Cardiac muscle cell (in vitro differentiated cells and primary cell): ENCODE data around the gene ORMDL3. TPM values are rescaled to one million over a fixed set of nuclear protein-coding genes. Genes with fewer than 3 reads are reported as not detected.
"Not testable (repeated sequence)": the region's sequence is repeated elsewhere in the genome, so short reads cannot be mapped to it uniquely, and the experiment has no call there.

Experiments
- DNase-seq, 2 donors: peaks; one replicate each; pipeline versions ENCODE4 v3.0.0 to v3.0.0-alpha.2; 2010 to 2017; ENCODE audit warnings: low read depth in 1 of 2, low spot score in 1 of 2
- H3K27ac ChIP-seq: fragments of 200-600 bp; sonication (generic); 2 replicates; pipeline ENCODE4 v1.5.1; 2016
- H3K27me3 ChIP-seq: fragments of 200-600 bp; sonication (generic); 2 replicates; pipeline ENCODE4 v1.6.0; 2016; ENCODE audit warnings: control low read depth
- H3K36me3 ChIP-seq: fragments of 200-600 bp; sonication (generic); 2 replicates; pipeline ENCODE4 v1.5.1; 2016; ENCODE audit warnings: control low read depth
- H3K4me1 ChIP-seq: fragments of 200-600 bp; sonication (generic); 2 replicates; pipeline ENCODE4 v1.8.1; 2017; ENCODE audit warnings: low read depth, mild to moderate bottlenecking, mixed run types
- H3K4me3 ChIP-seq: fragments of 200-600 bp; sonication (generic); 2 replicates; pipeline ENCODE4 v1.5.1; 2016; ENCODE audit warnings: mild to moderate bottlenecking
- H3K9me3 ChIP-seq: fragments of 200-600 bp; sonication (generic); 2 replicates; pipeline ENCODE4 v1.5.1; 2017; ENCODE audit warnings: low read depth, mild to moderate bottlenecking, control low read depth
- CTCF ChIP-seq: IDR thresholded peaks from 2 replicates; pipeline ENCODE4 v1.5.1; 2012; ENCODE audit warnings: low read depth, mild to moderate bottlenecking, low read length
- polyA plus RNA-seq: library from polyadenylated mRNA; unstranded; fragments of >200 nt; fragmentation: Nextera tagmentation; extraction: Ambion mirVana; gene quantifications from 2 replicates; pipeline ENCODE4 v1.2.1, GENCODE V29; 2016
- total RNA-seq: library from RNA; depleted of rRNA; stranded (reverse); fragments of >200 nt; gene quantifications from 2 replicates; pipeline ENCODE4 v1.2.3, GENCODE V29; 2016

Gene ORMDL3
- total and polyA plus RNA-seq, 2 experiments from 2014 or later, result 24.3 to 49.4 TPM

- H3K9me3 ChIP-seq, result no peaks in the 10 kb centered on the region
- TF ChIP-seq CTCF, result no peak
- no peaks in the 10 kb centered on the region for H3K4me1 ChIP-seq
- peak in 1 of 2 donors; percentile 37 for DNase-seq
- no peaks in the 10 kb centered on the region for H3K27me3 ChIP-seq
- H3K4me3 ChIP-seq, result no peak overlapping the region
- no peak overlapping the region for H3K27ac ChIP-seq
- no peaks in the 10 kb centered on the region for H3K36me3 ChIP-seq
These were observed 24.1 kb downstream of the ORMDL3 start for GRCh38 chr17:39903158-39903884.

GRCh38 chr17:39902027-39902426 is 25.4 kb downstream of the ORMDL3 start:
- H3K36me3 ChIP-seq, H3K9me3 ChIP-seq, H3K4me3 ChIP-seq, H3K4me1 ChIP-seq, H3K27me3 ChIP-seq, H3K27ac ChIP-seq, DNase-seq: not testable (repeated sequence)

GRCh38 chr17:39899215-39899614 is 28.2 kb downstream of the ORMDL3 start:
- Histone ChIP-seq H3K27ac (no peak overlapping the region), H3K9me3 (no peaks in the 10 kb centered on the region), H3K27me3 (no peaks in the 10 kb centered on the region), H3K4me3 (no peak overlapping the region), H3K36me3 (no peaks in the 10 kb centered on the region), H3K4me1 (no peaks in the 10 kb centered on the region)
- DNase-seq, result no peak
- TF ChIP-seq CTCF, result no peak

- Histone ChIP-seq H3K27ac (no peak overlapping the region), H3K4me3 (no peak overlapping the region), H3K4me1 (no peaks in the 10 kb centered on the region), H3K36me3 (no peaks in the 10 kb centered on the region), H3K27me3 (peaks cover under 1% of the 10 kb centered on the region), H3K9me3 (no peaks in the 10 kb centered on the region)
- no peak for DNase-seq
- TF ChIP-seq CTCF, result no peak
These were observed 29.3 kb downstream of the ORMDL3 start for GRCh38 chr17:39898088-39898487.

GRCh38 chr17:39894681-39895376 is 32.6 kb downstream of the ORMDL3 start:
- Histone ChIP-seq H3K36me3 (no peaks in the 10 kb centered on the region), H3K27ac (no peak overlapping the region), H3K9me3 (no peaks in the 10 kb centered on the region), H3K27me3 (peaks cover 23% of the 10 kb centered on the region), H3K4me1 (no peaks in the 10 kb centered on the region), H3K4me3 (no peak overlapping the region)
- no peak for TF ChIP-seq CTCF
- no peak for DNase-seq

GRCh38 chr17:39889200-39889599 is 38.2 kb downstream of the ORMDL3 start:
- Histone ChIP-seq H3K36me3 (no peaks in the 10 kb centered on the region), H3K4me3 (no peak overlapping the region), H3K27me3 (peaks cover 34% of the 10 kb centered on the region), H3K4me1 (no peaks in the 10 kb centered on the region), H3K9me3 (no peaks in the 10 kb centered on the region), H3K27ac (no peak overlapping the region)
- TF ChIP-seq CTCF, result no peak
- no peak for DNase-seq
